HepG2 (cell line): ENCODE data around the gene ZNF514. TPM values are rescaled to one million over a fixed set of nuclear protein-coding genes. Genes with fewer than 3 reads are reported as not detected.

Experiments used
- ATAC-seq: fragments of 200-7000 bp; cut with Tn5 transposase; 3 replicates; pipeline ENCODE4 v1.9.1; 2020; ENCODE audit warnings: mild to moderate bottlenecking, moderate library complexity
- BruUV-seq: library from RNA; stranded (reverse); fragments of 400-500 nt; replicated peaks from 2 replicates; lab custom pipeline; 2021; lab: Mats Ljungman, UMichigan
- CTCF ChIA-PET: fragments of 300-600 bp; formaldehyde crosslinking; extraction: SDS; loops from one replicate; lab custom pipeline; 2021; ENCODE audit warnings: low total read pairs, inconsistent platforms, low intra/inter-chr PET ratio; lab: Yijun Ruan, JAX
- POLR2A ChIA-PET: fragments of 350-600 bp; sonication (Branson Sonifier 250); formaldehyde crosslinking; loops from one replicate; lab custom pipeline; 2020; ENCODE audit warnings: antibody characterized with exemption, inconsistent platforms; lab: Yijun Ruan, JAX
- DNase-seq: peaks from one replicate; pipeline ENCODE4 v3.0.0-alpha.2; 2015; ENCODE audit warnings: low spot score
- FAIRE-seq: peaks from 3 replicates; lab custom pipeline; 2011; peaks lifted over from hg19 to GRCh38; lab: Jason Lieb, UNC
- H2AFZ ChIP-seq: one replicate; pipeline ENCODE4 v1.6.1; 2011; ENCODE audit warnings: low read length, inconsistent platforms
- H3K27ac ChIP-seq: fragments of 300-600 bp; 3 replicates; pipeline ENCODE4 v1.8.0; 2011; ENCODE audit warnings: mixed run types, mild to moderate bottlenecking, mixed read lengths, low read length, inconsistent platforms; ENCODE audit not compliant: insufficient read depth; ENCODE audit errors: extremely low read length
- H3K27me3 ChIP-seq, 2 experiments: fragments of 200-600 bp in 1 of 2; 2 replicates in 1 of 2; 3 replicates in 1 of 2; pipeline versions ENCODE4 v1.6.0 to v1.8.0; 2011; ENCODE audit warnings: low read length in 2 of 2, mild to moderate bottlenecking in 2 of 2, moderate library complexity in 2 of 2, inconsistent platforms in 1 of 2; ENCODE audit not compliant: insufficient read depth in 2 of 2, control insufficient read depth in 1 of 2
- H3K36me3 ChIP-seq, 2 experiments: fragments of 200-600 bp in 1 of 2; replicated peaks in 1 of 2; 2 replicates in 1 of 2; 3 replicates in 1 of 2; pipeline versions ENCODE4 v1.5.1 to v1.8.0; 2011; ENCODE audit warnings: low read length in 2 of 2, inconsistent platforms in 1 of 2; ENCODE audit not compliant: insufficient read depth in 2 of 2, control insufficient read depth in 1 of 2
- H3K4me1 ChIP-seq: 2 replicates; pipeline ENCODE4 v1.5.1; 2012; ENCODE audit warnings: low read length, inconsistent platforms; ENCODE audit not compliant: insufficient read depth
- H3K4me2 ChIP-seq: 2 replicates; pipeline ENCODE4 v1.6.0; 2011; ENCODE audit warnings: low read depth, low read length, inconsistent platforms
- H3K4me3 ChIP-seq, 3 experiments: fragments of 200-600 bp in 1 of 3; sonication (generic), shearing (Covaris generic) in 1 of 3; replicated peaks in 1 of 3; 2 replicates each; pipeline ENCODE4 v1.5.1; 2011 to 2016; ENCODE audit warnings: low read length in 3 of 3, inconsistent platforms in 2 of 3, low read depth in 2 of 3, mild to moderate bottlenecking in 2 of 3, control low read depth in 1 of 3, mixed read lengths in 1 of 3; ENCODE audit not compliant: insufficient read depth in 1 of 3
- H3K79me2 ChIP-seq: one replicate; pipeline ENCODE4 v1.6.1; 2011; ENCODE audit warnings: low read length, inconsistent platforms; ENCODE audit not compliant: insufficient read depth
- H3K9ac ChIP-seq: 2 replicates; pipeline ENCODE4 v1.6.0; 2011; ENCODE audit warnings: mild to moderate bottlenecking, low read depth, low read length, inconsistent platforms; ENCODE audit not compliant: insufficient read depth
- H3K9me3 ChIP-seq: 2 replicates; pipeline ENCODE4 v1.5.1; 2012; ENCODE audit warnings: mild to moderate bottlenecking, low read length
- H4K20me1 ChIP-seq: 2 replicates; pipeline ENCODE4 v1.6.0; 2011; ENCODE audit warnings: inconsistent platforms, mild to moderate bottlenecking, low read length, moderate library complexity; ENCODE audit not compliant: insufficient read depth
- EZH2 ChIP-seq: conservative IDR thresholded peaks from 2 replicates; pipeline ENCODE4 v1.6.1; 2012; ENCODE audit warnings: mild to moderate bottlenecking, low read depth, low read length, moderate library complexity
- GABPB1 ChIP-seq: IDR thresholded peaks from 2 replicates; pipeline ENCODE4 v1.6.1; 2016; ENCODE audit warnings: mild to moderate bottlenecking, missing genetic modification reagents, moderate library complexity, missing compliant biosample characterization
- KAT2B ChIP-seq: fragments of 150-350 bp; IDR thresholded peaks from 2 replicates; pipeline ENCODE4 v1.6.1; 2014; ENCODE audit warnings: low read depth, low read length, borderline replicate concordance
- PHF8 ChIP-seq: sonication (generic); formaldehyde crosslinking; IDR thresholded peaks from 2 replicates; pipeline ENCODE4 v1.5.0; 2020; ENCODE audit warnings: missing genetic modification reagents
- SMARCE1 ChIP-seq: fragments of 450-650 bp; IDR thresholded peaks from 2 replicates; pipeline ENCODE4 v1.6.1; 2017; ENCODE audit warnings: borderline replicate concordance
- ZBTB3 ChIP-seq: sonication (generic); formaldehyde crosslinking; IDR thresholded peaks from 2 replicates; pipeline ENCODE4 v1.4.0; 2020; ENCODE audit warnings: low read depth, mild to moderate bottlenecking, moderate library complexity, missing genetic modification reagents, borderline replicate concordance
- ZFP41 ChIP-seq: sonication (generic); formaldehyde crosslinking; IDR thresholded peaks from 2 replicates; pipeline ENCODE4 v1.4.0; 2020; ENCODE audit warnings: mild to moderate bottlenecking, missing genetic modification reagents, borderline replicate concordance
- ZNF562 ChIP-seq: sonication (generic); formaldehyde crosslinking; IDR thresholded peaks from 2 replicates; pipeline ENCODE4 v1.8.0; 2022; ENCODE audit warnings: missing genetic modification reagents, borderline replicate concordance
- ZNF614 ChIP-seq: IDR thresholded peaks from 2 replicates; pipeline ENCODE4 v1.6.1; 2018; ENCODE audit warnings: missing biosample characterization, missing genetic modification reagents, inconsistent platforms, borderline replicate concordance
- ZSCAN22 ChIP-seq: sonication (generic); formaldehyde crosslinking; IDR thresholded peaks from 2 replicates; pipeline ENCODE4 v1.4.0; 2020; ENCODE audit warnings: mild to moderate bottlenecking, missing genetic modification reagents
- WGBS: methylation state at CpG from one replicate; pipeline ENCODE4 v1.1.6; 2017; ENCODE audit warnings: low lambda C conversion rate; 5-methylcytosine and 5-hydroxymethylcytosine counted together
- in situ Hi-C: cut with HindIII; loops from 2 replicates; pipeline ENCODE4 v1.10.0; 2017; ENCODE audit warnings: low pct_unique_long_range_greater_than_20kb; ENCODE audit not compliant: extremely low pct_ligation_motif_present
- intact Hi-C: fragments of 100-400 bp; cut with micrococcal nuclease; formaldehyde crosslinking; loops from one replicate; pipeline ENCODE4 v1.10.0; 2022; ENCODE audit not compliant: unreplicated experiment
- polyA plus RNA-seq, 8 experiments: library from polyadenylated mRNA; depleted of rRNA in 3 of 8; stranded (reverse) in 7 of 8; unstranded in 1 of 8; fragments of >200 nt; fragmentation: Illumina TruSeq in 4 of 8; extraction: Trizol in 4 of 8; gene quantifications; 2 replicates each; pipeline versions ENCODE4 v1.2.1 to v1.2.3, GENCODE V29; 2011 to 2016; ENCODE audit warnings: low read depth in 4 of 8, missing spikeins in 1 of 8, mixed read lengths in 1 of 8; ENCODE audit not compliant: insufficient read depth in 1 of 8
- total RNA-seq, 5 experiments: library from RNA; depleted of rRNA; stranded (reverse); fragments of >200 nt; fragmentation: Illumina TruSeq; extraction: Trizol; gene quantifications; 2 replicates each; pipeline ENCODE4 v1.2.3, GENCODE V29; 2016; ENCODE audit warnings: low read depth in 1 of 5
- TF ChIP-seq, protein P1 (sequence below): sonication (generic); formaldehyde crosslinking; IDR thresholded peaks from one replicate; pipeline ENCODE4 v1.5.1; 2020; ENCODE audit warnings: mild to moderate bottlenecking, missing genetic modification reagents; ENCODE audit errors: not compliant biosample characterization
- TF ChIP-seq, protein P2 (sequence below): sonication (generic); formaldehyde crosslinking; IDR thresholded peaks from 2 replicates; pipeline ENCODE4 v1.4.0; 2020; ENCODE audit warnings: missing genetic modification reagents
- TF ChIP-seq, protein P3 (sequence below): sonication (generic); formaldehyde crosslinking; IDR thresholded peaks from 2 replicates; pipeline ENCODE4 v1.4.0; 2020; ENCODE audit warnings: missing genetic modification reagents
- TF ChIP-seq, protein P4 (sequence below): IDR thresholded peaks from 2 replicates; pipeline ENCODE4 v1.6.1; 2016; ENCODE audit warnings: control low read depth

ZNF514 gene
- total and polyA plus RNA-seq, 2 of the 13 experiments (the other 11 are each of a cell fraction or from before 2014, with no cell fraction given): 15.2 to 18.7 TPM

DNA sequence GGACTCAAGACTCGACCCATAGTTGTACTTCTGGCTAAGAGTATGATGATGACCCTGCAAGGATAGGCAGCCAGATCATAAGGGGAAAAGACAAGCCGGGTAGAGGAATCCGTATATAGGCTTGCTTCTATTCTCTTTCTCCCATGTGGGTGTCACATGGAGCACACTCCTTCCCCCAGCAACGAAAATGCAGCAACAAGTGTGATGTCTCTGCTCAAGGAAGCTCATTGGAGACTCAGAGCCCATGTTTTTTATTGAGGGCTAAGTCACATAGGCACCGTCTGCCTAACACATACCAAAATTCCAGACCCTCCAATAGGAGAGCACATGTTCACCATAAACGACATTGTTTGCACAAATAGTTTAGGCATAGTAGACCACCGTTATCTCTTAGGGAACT is 12.3 kb upstream of the ZNF514 start:
- Histone ChIP-seq H3K4me1 (peaks cover 3% of the 10 kb centered on the region), H3K9ac (no peak overlapping the region), H3K9me3 (no peaks in the 10 kb centered on the region), H3K4me2 (no peak overlapping the region), H3K79me2 (peaks cover 18% of the 10 kb centered on the region), H3K36me3 (peaks cover 1 to 8% of the 10 kb centered on the region in 2 experiments; a peak in 1 of 5 replicates), H2AFZ (no peak overlapping the region), H3K27me3 (no peaks in the 10 kb centered on the region), H3K27ac (no peak overlapping the region), H4K20me1 (no peaks in the 10 kb centered on the region), H3K4me3 (no peak overlapping the region)
- DNase-seq: no peak
- WGBS: 92% methylated on average over 7 of the region's 7 CpGs
- ChIA-PET POLR2A (no interaction called here), CTCF (no interaction called here)
- intact Hi-C loops: no loop called here
- BruUV-seq: no TSS peak
- in situ Hi-C loops: no loop called here
- no peak for FAIRE-seq
- no peak for ATAC-seq
- TF ChIP-seq PHF8 (CRISPR knock-in tag) (no peak), ZFP41 (CRISPR knock-in tag) (no peak), ZNF562 (no peak), GABPB1 (no peak), ZSCAN22 (no peak), SMARCE1 (no peak), KAT2B (no peak), EZH2 (no peak), ZBTB3 (CRISPR knock-in tag) (no peak), ZNF614 (CRISPR knock-in tag) (no peak)
- TF ChIP-seq, protein P1, sequence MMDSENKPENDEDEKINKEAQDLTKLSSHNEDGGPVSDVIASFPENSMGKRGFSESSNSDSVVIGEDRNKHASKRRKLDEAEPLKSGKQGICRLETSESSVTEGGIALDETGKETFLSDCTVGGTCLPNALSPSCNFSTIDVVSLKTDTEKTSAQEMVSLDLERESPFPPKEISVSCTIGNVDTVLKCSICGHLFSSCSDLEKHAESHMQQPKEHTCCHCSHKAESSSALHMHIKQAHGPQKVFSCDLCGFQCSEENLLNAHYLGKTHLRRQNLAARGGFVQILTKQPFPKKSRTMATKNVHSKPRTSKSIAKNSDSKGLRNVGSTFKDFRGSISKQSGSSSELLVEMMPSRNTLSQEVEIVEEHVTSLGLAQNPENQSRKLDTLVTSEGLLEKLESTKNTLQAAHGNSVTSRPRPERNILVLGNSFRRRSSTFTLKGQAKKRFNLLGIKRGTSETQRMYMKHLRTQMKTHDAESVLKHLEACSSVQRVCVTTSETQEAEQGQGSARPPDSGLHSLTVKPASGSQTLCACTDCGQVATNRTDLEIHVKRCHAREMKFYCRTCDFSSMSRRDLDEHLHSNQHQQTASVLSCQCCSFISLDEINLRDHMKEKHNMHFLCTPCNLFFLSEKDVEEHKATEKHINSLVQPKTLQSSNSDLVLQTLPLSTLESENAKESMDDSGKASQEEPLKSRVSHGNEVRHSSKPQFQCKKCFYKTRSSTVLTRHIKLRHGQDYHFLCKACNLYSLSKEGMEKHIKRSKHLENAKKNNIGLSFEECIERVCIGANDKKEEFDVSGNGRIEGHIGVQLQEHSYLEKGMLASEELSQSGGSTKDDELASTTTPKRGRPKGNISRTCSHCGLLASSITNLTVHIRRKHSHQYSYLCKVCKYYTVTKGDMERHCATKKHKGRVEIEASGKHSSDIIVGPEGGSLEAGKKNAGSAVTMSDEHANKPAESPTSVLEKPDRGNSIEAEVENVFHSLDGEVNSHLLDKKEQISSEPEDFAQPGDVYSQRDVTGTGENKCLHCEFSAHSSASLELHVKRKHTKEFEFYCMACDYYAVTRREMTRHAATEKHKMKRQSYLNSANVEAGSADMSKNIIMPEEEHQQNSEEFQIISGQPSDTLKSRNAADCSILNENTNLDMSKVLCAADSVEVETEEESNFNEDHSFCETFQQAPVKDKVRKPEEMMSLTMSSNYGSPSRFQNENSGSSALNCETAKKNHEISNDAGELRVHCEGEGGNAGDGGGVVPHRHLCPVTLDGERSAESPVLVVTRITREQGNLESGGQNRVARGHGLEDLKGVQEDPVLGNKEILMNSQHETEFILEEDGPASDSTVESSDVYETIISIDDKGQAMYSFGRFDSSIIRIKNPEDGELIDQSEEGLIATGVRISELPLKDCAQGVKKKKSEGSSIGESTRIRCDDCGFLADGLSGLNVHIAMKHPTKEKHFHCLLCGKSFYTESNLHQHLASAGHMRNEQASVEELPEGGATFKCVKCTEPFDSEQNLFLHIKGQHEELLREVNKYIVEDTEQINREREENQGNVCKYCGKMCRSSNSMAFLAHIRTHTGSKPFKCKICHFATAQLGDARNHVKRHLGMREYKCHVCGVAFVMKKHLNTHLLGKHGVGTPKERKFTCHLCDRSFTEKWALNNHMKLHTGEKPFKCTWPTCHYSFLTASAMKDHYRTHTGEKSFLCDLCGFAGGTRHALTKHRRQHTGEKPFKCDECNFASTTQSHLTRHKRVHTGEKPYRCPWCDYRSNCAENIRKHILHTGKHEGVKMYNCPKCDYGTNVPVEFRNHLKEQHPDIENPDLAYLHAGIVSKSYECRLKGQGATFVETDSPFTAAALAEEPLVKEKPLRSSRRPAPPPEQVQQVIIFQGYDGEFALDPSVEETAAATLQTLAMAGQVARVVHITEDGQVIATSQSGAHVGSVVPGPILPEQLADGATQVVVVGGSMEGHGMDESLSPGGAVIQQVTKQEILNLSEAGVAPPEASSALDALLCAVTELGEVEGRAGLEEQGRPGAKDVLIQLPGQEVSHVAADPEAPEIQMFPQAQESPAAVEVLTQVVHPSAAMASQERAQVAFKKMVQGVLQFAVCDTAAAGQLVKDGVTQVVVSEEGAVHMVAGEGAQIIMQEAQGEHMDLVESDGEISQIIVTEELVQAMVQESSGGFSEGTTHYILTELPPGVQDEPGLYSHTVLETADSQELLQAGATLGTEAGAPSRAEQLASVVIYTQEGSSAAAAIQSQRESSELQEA (CRISPR knock-in tag): no peak
- TF ChIP-seq, protein P2, sequence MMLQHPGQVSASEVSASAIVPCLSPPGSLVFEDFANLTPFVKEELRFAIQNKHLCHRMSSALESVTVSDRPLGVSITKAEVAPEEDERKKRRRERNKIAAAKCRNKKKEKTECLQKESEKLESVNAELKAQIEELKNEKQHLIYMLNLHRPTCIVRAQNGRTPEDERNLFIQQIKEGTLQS (CRISPR knock-in tag): no peak
- TF ChIP-seq, protein P3, sequence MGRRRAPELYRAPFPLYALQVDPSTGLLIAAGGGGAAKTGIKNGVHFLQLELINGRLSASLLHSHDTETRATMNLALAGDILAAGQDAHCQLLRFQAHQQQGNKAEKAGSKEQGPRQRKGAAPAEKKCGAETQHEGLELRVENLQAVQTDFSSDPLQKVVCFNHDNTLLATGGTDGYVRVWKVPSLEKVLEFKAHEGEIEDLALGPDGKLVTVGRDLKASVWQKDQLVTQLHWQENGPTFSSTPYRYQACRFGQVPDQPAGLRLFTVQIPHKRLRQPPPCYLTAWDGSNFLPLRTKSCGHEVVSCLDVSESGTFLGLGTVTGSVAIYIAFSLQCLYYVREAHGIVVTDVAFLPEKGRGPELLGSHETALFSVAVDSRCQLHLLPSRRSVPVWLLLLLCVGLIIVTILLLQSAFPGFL (CRISPR knock-in tag): no peak
- TF ChIP-seq, protein P4, sequence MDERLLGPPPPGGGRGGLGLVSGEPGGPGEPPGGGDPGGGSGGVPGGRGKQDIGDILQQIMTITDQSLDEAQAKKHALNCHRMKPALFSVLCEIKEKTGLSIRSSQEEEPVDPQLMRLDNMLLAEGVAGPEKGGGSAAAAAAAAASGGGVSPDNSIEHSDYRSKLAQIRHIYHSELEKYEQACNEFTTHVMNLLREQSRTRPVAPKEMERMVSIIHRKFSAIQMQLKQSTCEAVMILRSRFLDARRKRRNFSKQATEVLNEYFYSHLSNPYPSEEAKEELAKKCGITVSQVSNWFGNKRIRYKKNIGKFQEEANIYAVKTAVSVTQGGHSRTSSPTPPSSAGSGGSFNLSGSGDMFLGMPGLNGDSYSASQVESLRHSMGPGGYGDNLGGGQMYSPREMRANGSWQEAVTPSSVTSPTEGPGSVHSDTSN (CRISPR knock-in tag): no peak
